NCI-H2196 (cell line): Measurements from ENCODE around the gene POLL.

Experiments
- DNase-seq: peaks from one replicate; lab custom pipeline; 2025; ENCODE audit not compliant: unreplicated experiment; lab: John Stamatoyannopoulos, UW

POLL gene

GRCh38 chr10:101560298-101561067 is 27.6 kb downstream of the POLL start:
- DNase-seq, result no peak

- no peak for DNase-seq
Observed at GRCh38 chr10:101559596-101560297, 28.3 kb downstream of the POLL start.

- no peak for DNase-seq
Observed at GRCh38 chr10:101558671-101559595, 29.1 kb downstream of the POLL start.

- no peak for DNase-seq
Observed at GRCh38 chr10:101558204-101558603, 29.9 kb downstream of the POLL start.

GRCh38 chr10:101557541-101557940 is 30.5 kb downstream of the POLL start:
- no peak for DNase-seq

- DNase-seq, result no peak
Observed at GRCh38 chr10:101552442-101552841, 35.6 kb downstream of the POLL start.

GRCh38 chr10:101550965-101551364 is 37.1 kb downstream of the POLL start:
- DNase-seq, result no peak

GRCh38 chr10:101545898-101546297 is 42.2 kb downstream of the POLL start:
- no peak for DNase-seq

- DNase-seq, result no peak
Observed at GRCh38 chr10:101538446-101538845, 49.6 kb downstream of the POLL start.

GRCh38 chr10:101536800-101537199 is 51.3 kb downstream of the POLL start:
- DNase-seq, result no peak

GRCh38 chr10:101535949-101536348 is 52.1 kb downstream of the POLL start:
- DNase-seq, result no peak

- no peak for DNase-seq
Observed at GRCh38 chr10:101529725-101530553, 58.1 kb downstream of the POLL start.

- no peak for DNase-seq
Observed at GRCh38 chr10:101529207-101529606, 58.9 kb downstream of the POLL start.
